Central memory CD4-positive, alpha-beta T cell (primary cell): ENCODE results near the gene SMCHD1.
A peak's percentile ranks its signal among the peaks of the same experiment; 100 is the strongest.

Experiments
- DNase-seq: peaks from one replicate; pipeline ENCODE4 v3.0.0; 2022
- total RNA-seq, 3 experiments: gene quantifications; one replicate each; lab custom pipeline; 2026; lab: John Stamatoyannopoulos, UW

The SMCHD1 gene
- 364 to 1,517 (median 1,050) reads per million in 3 experiments for total RNA-seq

DNA sequence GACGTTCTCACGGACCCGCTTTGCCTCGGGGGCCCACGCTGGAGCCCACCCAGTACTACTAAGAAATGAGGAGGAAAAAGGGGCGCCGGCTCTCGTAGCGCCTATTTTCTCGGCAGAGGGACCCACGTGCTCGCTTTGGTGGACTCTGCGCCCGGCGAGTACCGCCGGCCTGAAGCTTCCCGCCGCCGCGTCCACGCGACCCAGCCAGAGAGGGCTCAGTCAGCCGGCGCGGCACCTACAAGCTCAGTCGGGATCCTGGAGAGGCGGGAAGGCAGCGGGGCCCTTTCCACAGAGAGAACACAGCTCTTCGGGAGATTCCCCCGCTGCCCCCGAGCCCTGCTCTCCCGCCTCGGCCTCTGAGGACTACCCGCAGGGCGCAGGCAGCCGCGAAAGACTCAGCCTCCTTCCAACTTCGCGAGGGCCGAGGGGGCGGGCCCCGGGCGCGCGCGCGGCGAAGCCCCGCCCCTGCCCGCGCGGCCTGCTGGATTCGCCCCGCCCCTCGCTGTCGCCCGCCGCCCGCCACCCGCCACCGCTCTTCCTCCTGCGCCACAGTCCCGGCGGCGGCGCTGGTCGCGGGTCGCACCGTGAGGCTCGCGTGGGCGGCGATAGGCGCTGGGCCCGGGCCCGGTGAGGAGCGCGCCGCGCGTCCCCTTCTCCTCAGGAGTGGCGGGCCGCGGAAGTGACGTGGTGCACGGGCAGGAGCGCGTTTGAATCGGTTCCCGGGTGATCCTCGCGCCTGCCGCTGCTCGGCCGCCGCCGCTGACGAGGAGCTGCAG lies at the start of gene SMCHD1:
SMCHD1 (plus strand) TSS at position 549 of the 776 bp plus-strand sequence. CDS start 350 bp downstream, outside the sequence.
- DNase-seq: peak; percentile 88

DNA sequence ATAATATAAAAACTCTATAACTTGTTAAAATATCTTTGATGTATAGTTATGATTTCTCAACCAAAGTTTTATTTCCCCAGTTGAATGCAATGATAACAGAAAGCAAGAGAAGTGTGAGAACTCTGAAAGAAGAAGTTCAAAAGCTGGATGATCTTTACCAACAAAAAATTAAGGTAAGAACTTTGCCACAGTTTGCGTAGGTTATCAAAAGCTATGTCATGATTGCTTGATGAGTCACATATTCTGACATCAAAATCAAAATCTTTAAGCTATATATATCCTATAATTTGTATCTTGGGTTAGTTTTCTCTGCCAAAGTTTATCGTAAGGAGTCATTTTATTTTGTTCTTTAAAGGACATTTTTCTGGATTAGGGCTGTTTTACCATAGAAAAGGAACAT lies 49.2 kb upstream of the SMCHD1 start:
- DNase-seq: peak; percentile 52

DNA sequence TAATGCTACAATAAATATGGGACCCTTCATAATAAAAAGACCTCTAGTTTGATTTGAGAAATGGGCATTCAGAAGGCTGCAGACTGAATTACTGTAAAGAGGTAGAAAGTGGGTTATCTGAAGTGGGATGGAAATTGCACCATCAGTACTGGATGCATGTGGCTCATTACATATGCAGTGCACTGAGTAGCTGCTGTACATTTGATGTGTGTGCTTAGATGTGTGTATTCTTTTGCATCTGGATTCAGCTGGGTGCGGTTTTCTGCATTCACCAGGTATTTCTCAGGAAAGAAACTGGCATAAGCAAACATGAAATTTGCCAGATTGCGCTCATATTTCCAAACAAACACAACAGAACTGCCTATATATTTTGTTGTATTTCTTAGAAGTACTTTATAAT lies 45.9 kb upstream of the SMCHD1 start:
- no peak for DNase-seq

DNA sequence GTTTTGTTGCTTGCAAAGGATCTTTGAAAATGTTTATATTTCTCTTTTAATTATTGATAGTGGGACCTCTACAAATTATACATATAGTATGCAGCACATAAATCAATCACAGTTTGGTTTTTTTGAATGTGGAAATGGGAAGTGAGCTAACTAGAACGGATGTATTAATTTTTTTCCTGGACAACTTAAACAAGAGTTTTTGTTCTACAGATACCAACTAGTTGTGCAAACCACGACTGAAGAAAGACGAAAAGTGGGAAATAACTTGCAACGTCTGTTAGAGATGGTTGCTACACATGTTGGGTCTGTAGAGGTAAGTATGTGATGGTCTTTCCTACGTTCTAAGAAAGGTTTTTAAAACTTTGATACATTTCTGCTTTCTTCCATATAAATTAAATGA lies 45.0 kb upstream of the SMCHD1 start:
- no peak for DNase-seq

DNA sequence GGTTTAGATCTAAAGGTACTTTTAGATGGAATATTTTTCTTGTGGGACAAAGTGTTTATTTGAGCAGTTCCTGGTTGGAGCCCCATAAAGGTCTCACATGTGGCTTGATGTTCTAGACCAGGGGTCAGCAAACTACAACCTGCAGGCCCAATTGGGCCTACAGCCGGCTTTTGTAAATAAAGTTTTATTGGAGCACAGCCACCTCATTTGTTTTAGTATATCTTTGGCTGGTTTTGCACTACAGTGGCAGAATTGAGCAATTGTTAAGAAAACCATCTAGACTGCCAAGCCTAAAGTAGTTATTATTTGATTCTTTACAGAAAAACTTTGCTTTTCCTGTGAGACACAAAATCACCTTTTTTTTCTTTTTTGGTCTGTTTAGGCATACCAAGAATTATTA lies 42.5 kb upstream of the SMCHD1 start:
- no peak for DNase-seq

DNA sequence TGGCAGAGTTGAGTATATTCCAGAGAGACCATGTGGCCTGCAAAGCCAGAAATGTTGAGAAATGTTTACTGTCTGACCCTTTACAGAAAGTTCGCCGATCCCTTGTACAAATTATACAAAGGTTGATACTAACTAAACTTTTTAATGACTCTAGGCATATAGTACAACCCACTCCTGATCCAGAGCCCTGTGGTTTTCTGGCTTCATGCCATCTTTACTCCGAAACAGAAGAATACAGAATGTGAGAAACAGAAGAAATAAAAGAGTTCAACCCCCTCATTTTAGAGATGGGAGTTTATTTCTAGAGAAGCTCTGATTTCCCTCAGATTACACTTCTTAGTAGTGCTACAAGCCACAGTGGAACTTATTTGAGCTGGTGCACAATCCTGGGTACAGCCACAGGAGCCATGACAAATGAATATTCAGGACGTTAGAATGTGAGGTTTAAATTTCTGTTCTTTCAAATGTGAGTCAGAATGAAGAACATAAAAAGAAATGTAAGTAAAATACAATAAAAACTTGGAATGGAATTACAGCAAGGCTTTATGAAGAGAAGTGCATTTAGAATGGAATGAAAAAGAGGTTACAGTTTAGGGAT lies 38.0 kb upstream of the SMCHD1 start:
- no peak for DNase-seq

DNA sequence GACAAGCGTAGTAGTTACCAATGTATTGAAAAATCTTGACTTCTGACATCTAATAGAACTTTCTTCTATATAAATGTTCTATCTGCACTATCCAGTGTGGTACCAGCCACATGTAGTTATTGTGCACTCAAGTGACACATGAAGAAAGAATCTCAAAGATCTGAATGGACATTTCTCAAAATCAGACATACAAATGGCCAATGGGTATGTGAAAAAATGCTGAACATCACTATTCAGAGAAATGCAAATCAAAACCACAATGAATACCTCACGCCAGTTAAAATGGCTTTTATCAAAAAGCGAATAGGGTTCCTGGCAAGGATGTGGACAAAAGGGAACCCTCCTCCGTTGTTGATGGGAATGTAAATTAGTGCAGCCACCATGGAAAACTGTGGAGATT lies 37.5 kb upstream of the SMCHD1 start:
- no peak for DNase-seq

DNA sequence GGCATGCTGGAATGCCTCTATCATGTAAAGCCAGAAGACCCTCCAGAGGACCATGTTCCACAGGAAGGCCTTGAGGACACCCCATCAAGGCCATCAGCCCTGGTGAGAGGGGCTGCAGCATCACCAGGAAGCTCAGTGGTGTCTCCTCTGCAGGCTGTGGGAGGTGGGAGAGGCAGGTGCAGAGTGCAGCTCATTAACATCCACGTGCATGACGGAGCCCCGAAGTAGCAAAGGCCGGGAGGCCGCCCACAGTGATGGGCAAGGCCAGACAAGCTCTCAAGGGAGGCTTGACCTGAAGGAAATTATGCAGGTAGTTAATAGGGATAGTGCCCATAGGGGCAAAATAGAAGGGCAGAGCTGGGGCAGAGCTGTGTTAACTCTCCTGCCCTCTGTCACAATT lies 30.3 kb upstream of the SMCHD1 start:
- no peak for DNase-seq

DNA sequence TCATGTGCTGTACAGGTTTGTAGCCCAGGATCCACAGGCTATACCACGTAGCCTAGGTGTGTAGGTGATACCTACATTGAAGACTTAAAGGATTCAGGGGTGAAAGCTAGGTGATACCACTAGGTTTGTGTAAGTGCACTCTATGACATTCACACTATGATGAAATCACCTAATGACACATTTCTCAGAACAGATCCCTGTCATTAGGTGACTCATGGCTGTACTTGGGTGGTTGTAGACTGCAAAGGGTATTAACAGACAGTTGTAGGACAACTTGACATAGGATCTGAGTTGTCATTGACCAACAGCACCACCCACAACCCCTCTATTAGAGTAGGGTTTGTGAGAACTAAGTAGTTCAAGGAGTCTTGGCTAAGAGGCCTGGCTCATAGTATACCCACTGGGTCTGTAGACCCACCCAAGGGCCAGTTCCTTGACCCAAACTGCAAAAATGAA lies 27.7 kb upstream of the SMCHD1 start:
- DNase-seq: no peak

DNA sequence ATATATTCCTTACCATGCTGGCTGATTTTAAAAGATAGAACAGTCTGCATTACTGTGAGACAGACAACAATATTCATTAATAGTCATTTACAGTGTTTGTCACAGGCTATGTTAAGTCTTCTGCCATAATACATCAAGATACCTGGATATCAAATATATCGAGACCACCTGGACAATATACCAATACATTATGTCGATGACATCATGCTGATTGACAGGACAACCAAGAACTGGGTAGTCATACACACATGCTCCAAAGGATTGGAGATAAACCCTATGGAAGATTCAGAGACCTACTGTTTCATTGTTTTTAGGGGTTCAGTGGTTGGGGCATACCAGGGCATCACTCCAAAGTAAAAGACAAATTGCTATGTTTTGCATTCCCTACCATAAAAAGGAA lies 26.5 kb upstream of the SMCHD1 start:
- no peak for DNase-seq

DNA sequence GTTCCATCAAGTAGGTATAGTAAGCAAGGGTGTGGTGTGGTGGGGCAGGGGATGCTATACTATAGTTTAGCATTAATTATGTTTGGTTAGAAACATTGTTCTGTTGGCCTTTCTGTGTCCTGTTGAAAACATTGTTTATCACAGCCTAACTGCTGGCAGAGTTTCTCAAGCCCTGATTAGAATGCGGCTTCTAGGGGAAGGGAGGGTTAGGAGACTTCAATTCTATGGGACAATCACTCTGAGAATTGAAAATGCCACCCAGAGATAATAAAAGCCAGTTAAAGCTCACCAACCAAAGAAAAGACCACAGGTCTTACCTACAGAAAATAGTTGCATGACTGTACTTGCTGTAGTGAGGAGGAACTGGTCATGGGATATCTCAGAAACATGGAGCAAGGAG lies 19.9 kb upstream of the SMCHD1 start:
- DNase-seq: no peak

DNA sequence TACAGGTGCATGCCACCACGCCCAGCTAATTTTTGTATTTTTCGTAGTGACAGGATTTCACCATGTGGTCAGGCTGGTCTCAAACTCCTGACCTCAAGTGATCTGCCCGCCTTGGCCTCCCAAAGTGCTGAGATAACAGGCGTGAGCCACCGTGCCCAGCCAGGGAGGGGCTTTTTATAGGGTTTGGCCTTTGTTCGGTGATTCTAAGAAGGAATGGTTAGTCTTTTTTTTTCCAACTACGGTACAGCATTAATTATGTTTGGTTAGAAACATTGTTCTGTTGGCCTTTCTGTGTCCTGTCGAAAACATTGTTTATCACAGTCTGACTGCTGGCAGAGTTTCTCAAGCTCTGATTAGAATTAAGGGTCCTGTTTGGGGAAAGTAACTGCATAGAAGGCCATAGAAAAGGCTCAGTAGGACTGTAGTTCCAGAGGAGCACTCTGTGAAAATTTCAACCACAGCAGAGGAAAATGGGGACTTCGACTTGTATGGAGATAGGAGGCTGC lies 19.3 kb upstream of the SMCHD1 start:
- no peak for DNase-seq

DNA sequence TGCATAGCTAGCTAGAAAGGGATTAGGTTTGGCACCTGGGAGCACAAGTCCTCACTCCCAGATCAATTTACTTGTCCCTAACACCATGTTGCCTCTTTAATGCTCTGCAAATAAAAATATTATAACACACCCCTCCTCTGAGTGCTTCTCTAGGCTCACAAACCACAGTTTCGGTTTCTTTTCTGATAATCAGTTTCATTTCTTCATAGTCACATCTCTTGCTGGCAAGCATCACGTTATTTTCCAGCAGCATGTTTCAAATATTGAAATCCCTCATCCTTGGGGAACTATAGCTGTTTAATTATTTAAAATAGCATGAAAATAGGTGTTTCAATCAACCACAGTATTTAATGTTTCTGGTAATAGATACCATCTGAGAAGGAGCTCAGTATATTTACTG lies 13.9 kb upstream of the SMCHD1 start:
- peak; percentile 52 for DNase-seq

DNA sequence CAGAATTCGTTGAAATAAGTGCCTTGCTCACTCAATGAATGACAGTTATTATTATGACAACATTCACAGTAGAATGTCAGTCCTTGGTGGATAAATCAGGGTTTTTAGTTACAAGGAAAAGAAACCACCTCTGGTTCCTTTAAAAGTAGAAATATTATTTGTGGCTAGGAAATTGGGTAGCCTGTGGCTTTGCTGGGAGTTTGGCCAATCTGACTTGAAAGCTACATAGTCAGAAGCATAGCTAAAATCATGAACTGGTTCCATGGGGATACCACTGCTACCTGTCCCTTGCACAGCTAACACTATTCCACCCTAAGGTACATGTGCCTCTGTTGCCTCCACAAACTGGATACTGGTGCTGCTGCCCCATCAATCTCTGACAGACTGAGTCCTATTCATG lies 12.8 kb upstream of the SMCHD1 start:
- DNase-seq: no peak

DNA sequence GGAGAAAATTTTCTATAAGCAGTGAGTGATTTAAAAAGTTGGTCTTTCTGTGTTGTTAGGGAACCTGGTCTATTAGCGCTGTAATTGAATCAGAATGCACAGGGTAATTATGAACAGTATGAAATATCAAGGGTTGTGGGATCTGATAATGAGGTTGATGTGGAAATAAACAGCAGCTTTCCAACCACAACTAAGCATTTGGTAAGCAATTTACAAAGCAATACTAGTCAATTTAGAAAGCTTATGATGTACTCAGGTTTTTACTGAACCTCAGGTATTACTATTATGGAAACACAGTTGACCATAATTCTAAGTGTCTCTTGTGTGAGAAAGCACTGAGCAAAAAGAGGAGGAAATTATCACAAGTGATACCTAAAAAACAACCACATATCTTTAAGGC lies 11.0 kb upstream of the SMCHD1 start:
- DNase-seq: peak; percentile 38

DNA sequence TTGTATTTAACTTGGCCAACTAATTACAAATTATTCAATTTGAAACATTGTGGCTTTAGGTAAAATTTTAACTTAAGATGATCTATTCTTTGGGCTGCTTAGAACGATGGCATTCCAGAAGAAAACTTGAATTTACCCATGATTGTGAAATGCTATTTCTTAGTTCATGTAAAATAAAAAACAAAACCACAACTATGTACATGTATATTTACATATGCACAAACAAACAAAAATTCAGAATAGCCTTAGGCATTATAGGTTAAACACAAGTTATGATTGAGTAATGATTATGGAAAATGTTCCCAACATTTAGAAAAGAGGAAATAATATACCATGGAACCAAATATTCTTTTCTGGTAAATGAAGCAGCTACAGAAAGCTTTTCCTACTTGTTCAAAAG lies 3.5 kb upstream of the SMCHD1 start:
- DNase-seq: no peak

DNA sequence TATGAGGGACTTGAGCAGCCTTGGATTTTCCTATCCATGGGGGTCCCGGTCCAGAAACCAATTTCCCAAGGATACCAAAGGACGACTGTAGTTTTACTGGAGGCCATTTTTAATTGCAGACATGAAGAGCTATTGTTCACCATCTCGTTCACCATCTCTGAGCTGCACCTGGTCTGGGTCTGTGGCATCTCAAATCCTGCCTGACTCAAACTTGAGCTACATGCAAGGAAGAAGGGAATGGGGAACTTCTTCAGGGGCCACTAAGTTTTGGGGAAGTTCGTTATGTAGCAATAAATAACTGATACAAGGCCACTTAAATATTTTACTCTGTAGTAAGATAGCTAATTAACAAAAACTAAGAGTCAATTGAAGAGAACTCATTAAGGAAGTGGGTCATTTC lies 2.1 kb upstream of the SMCHD1 start:
- DNase-seq: no peak

DNA sequence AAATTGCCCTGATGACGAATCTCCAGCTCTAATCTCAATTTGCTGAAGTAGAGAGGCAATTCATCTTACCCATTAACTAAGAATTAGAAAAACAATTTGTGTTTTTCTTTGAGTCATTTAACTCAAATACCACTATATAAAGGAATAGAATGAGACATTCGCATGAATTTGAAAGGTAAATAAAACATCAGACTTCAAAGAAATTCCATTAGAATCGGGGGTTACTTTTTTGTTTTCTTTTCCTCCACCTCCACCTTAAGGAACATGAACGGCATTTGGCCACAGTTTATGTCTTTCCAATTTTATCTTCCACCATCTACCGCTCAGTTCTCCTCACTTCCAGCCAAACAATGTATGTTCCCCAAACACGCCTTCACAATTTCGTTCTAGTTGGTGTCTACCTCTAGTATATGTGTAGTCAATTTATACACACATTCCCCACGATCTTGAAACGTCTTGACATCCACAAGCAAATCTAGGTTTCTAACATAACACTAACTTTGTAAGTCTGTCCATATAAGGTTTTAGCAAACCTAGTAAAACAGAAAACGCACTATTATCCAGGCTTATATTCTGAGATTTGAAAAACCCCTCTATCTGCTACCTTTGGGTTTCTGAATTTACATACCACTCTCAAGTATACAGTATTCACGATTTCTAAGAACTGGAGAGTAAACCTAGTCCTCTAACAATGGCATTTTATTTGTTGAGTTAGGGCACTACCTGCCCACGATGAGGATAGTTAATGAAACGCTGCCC lies 1.2 kb upstream of the SMCHD1 start:
- no peak for DNase-seq

DNA sequence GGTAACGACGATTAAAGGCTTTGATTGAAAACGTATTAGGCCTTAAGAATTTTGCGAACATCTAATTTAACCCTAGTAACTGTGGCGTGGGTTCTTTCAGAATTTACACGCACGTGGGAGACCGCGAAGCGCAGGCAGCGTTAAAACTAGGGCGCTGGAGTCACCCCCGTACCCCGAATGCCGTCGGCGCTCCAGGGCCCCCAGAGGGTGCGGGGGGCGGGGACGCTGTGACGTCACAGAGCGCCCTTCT lies 673 bp upstream of the SMCHD1 start:
- DNase-seq: peak; percentile 83

DNA sequence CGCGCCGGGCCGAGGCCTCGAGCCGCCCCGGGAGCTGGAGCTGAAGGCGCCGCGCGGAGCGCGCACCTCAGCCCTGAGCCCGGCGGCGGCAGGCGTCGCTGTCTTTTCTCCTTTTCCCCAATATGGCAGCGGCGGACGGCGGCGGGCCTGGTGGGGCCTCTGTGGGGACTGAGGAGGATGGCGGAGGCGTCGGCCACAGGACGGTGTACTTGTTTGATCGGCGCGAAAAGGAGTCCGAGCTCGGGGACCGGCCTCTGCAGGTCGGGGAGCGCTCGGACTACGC lies 369 bp downstream of the SMCHD1 start:
- DNase-seq: no peak

DNA sequence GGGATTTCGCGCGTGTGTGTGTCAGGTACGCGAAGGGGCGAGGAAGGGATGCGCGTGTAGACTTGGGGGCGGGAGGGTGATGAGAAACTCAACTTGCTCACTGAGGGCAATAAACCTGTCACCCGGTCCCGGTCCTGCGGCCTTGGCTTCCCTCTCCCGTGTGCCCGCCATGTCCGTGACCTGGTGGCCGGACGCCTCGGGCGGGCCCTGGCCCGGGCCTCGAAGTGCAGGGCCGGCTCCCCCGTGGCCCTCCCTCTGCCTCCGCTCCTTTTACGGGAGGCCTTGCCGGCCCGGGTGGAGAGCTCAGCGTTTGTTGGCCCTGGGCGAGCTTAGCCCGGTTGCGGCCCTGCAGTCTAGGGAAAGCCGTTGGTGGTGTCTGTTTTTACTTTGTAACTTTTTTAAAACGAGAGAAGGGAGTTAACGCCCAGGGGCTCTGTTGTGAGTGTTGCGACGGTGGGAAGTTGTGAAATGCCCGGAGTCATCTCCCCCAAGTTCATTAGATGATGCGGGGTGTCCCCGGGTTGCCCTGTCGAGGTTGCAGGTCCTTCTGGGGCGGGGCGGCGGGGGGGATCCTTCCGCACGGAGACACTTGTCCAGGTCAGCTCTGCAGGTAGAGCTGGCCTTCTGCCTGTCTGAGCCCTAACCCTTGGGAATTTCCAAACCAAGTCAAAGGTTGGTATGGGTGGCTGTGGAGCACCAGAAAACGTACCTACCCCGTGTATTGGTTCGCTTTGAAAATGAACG lies 883 bp downstream of the SMCHD1 start:
- peak; percentile 44 for DNase-seq

DNA sequence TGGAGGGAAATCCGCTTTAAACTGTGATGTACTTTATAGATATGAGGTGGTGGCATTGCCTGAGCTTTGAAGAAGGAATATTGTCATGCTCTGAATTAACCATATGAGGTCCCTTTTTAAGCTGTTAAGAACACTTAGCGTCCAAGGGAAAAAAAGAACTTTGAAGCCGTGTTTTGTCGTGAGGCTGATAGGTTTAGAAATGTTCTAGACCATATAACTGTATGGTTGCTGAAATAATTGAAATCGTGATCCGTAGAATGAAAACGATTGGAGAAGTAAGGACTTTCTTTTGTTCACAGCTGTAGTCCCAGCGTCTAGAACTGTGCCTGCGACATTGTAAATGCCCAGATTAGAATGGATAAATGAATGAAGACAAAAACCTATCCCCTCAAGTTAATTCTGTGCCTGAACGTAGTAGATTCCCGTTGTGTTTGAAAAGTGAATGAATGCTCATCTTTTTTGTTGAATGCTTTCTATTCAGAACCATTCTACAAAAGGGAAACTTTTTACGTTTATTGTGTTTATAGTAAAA lies 1.5 kb downstream of the SMCHD1 start:
- DNase-seq: peak; percentile 66

DNA sequence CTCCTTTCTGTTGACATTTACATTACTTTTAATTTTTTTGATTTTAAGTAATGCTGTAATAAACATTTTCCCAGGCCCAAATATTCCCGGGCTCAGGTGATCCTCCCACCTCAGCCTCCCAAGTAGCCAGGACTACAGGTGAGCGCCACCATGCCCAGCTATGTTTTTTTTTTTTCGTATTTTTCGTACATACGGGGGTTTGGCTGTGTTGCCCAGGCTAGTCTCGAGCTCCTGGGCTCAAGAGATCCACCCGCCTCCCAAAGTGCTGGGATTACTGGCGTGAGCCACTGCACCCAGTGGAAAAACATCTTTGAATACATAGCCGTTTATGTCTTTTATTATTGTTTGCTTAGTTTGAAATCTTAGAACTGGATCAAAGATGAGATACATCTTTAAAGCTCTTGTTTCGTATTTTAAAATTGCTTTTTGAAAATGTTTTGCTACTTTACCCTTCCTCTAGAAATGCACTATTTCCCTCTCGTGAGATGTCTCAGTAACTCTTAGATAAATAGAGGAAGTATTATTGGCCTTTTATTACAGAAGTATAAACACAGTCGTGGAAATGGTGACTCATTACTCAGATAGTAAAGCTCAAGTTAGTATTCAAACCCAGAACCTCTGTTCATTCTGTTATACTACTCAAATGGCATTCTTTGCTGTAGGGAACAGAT lies 2.4 kb downstream of the SMCHD1 start:
- DNase-seq: no peak
